Neural cell (in vitro differentiated cells): Measurements from ENCODE around the gene CD177.
"Not testable (repeated sequence)": the region's sequence is repeated elsewhere in the genome, so short reads cannot be mapped to it uniquely, and the experiment has no call there.

Source experiments
- CTCF ChIP-seq: fragments of 450-650 bp; IDR thresholded peaks from 2 replicates; pipeline ENCODE4 v1.5.1; 2014; ENCODE audit warnings: antibody characterized with exemption, mild to moderate bottlenecking, moderate library complexity; ENCODE audit not compliant: poor library complexity, severe bottlenecking
- EP300 ChIP-seq: fragments of 450-650 bp; conservative IDR thresholded peaks from 2 replicates; pipeline ENCODE4 v1.6.1; 2014; ENCODE audit warnings: antibody characterized with exemption, mild to moderate bottlenecking, moderate library complexity; ENCODE audit not compliant: poor library complexity, severe bottlenecking
- EZH2 ChIP-seq: fragments of 200-600, 300-800 bp; shearing (Covaris generic), sonication (generic); IDR thresholded peaks from 2 replicates; pipeline ENCODE4 v1.6.1; 2014; ENCODE audit warnings: antibody characterized with exemption, low read length, borderline replicate concordance, mild to moderate bottlenecking; ENCODE audit not compliant: insufficient read depth, poor library complexity, severe bottlenecking
- MXI1 ChIP-seq: fragments of 450-650 bp; conservative IDR thresholded peaks from 2 replicates; pipeline ENCODE4 v1.6.1; 2014; ENCODE audit warnings: antibody characterized with exemption, mild to moderate bottlenecking; ENCODE audit not compliant: poor library complexity, severe bottlenecking
- POLR2AphosphoS5 ChIP-seq: IDR thresholded peaks from 2 replicates; pipeline ENCODE4 v1.6.1; 2012
- RAD21 ChIP-seq: fragments of 450-650 bp; conservative IDR thresholded peaks from 2 replicates; pipeline ENCODE4 v1.6.1; 2014; ENCODE audit warnings: antibody characterized with exemption, mild to moderate bottlenecking, moderate library complexity
- REST ChIP-seq: IDR thresholded peaks from 2 replicates; pipeline ENCODE4 v1.6.1; 2012; ENCODE audit warnings: borderline replicate concordance
- SMC3 ChIP-seq: fragments of 450-650 bp; conservative IDR thresholded peaks from 2 replicates; pipeline ENCODE4 v1.6.1; 2014; ENCODE audit warnings: antibody characterized with exemption, mild to moderate bottlenecking, moderate library complexity; ENCODE audit not compliant: poor library complexity
- TAF1 ChIP-seq: IDR thresholded peaks from 2 replicates; pipeline ENCODE4 v1.6.1; 2012; ENCODE audit warnings: low read depth

GRCh38 chr19:43368897-43369296 lies 15.4 kb downstream of the CD177 start:
- not testable (repeated sequence) for TF ChIP-seq CTCF, EP300, EZH2, MXI1, REST, POLR2AphosphoS5, TAF1, RAD21, SMC3
